Measurements from ENCODE around the gene VWA8. TPM values are rescaled to one million over a fixed set of nuclear protein-coding genes. Genes with fewer than 3 reads are reported as not detected.
"Not testable (repeated sequence)": the region's sequence is repeated elsewhere in the genome, so short reads cannot be mapped to it uniquely, and the experiment has no call there.

VWA8 gene
- total RNA-seq, 1 donor from 2014 or later: 14.6 TPM

GRCh38 chr13:41954226-41954625 is 6.7 kb downstream of the VWA8 start:
- H3K27me3 ChIP-seq (ENCODE audit: control insufficient read depth, insufficient read depth, low read length): no peaks in the 10 kb centered on the region
- no peak for DNase-seq (ENCODE audit: low read depth)
- H3K36me3 ChIP-seq (ENCODE audit: control insufficient read depth, insufficient read depth, low read length): no peaks in the 10 kb centered on the region
- TF ChIP-seq, protein P1, sequence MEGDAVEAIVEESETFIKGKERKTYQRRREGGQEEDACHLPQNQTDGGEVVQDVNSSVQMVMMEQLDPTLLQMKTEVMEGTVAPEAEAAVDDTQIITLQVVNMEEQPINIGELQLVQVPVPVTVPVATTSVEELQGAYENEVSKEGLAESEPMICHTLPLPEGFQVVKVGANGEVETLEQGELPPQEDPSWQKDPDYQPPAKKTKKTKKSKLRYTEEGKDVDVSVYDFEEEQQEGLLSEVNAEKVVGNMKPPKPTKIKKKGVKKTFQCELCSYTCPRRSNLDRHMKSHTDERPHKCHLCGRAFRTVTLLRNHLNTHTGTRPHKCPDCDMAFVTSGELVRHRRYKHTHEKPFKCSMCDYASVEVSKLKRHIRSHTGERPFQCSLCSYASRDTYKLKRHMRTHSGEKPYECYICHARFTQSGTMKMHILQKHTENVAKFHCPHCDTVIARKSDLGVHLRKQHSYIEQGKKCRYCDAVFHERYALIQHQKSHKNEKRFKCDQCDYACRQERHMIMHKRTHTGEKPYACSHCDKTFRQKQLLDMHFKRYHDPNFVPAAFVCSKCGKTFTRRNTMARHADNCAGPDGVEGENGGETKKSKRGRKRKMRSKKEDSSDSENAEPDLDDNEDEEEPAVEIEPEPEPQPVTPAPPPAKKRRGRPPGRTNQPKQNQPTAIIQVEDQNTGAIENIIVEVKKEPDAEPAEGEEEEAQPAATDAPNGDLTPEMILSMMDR (IDR thresholded peaks at IDR 0.05; ENCODE audit: insufficient read depth, low read length, poor library complexity, severe bottlenecking): no peak
- no peak overlapping the region for H3K4me3 ChIP-seq (ENCODE audit: low read depth, low read length)

DNA sequence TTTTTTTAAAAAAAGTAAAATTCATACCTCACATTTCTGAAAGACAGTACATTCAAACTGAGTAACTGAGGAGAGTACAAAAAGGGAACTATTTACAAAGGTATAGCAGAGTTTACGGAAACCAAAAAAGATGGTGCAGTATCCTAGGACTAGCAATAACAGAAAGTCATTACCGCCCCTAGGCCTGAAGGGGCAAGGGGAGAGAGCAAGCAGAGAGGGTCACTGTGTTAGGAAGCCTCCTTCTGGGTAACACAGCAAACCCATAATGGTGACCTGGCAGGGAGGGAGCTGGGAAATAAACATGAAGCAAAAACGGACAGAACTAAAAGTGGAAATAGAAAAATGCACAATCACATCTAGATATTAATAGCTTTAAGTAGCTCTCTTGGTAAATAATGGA is 8.2 kb downstream of the VWA8 start:
- Histone ChIP-seq H3K27me3 (ENCODE audit: control insufficient read depth, insufficient read depth, low read length) (no peaks in the 10 kb centered on the region), H3K4me3 (ENCODE audit: low read depth, low read length) (no peak overlapping the region), H3K36me3 (ENCODE audit: control insufficient read depth, insufficient read depth, low read length) (no peaks in the 10 kb centered on the region)
- TF ChIP-seq, protein P1 (IDR thresholded peaks at IDR 0.05; ENCODE audit: insufficient read depth, low read length, poor library complexity, severe bottlenecking): no peak
- no peak for DNase-seq (ENCODE audit: low read depth)

DNA sequence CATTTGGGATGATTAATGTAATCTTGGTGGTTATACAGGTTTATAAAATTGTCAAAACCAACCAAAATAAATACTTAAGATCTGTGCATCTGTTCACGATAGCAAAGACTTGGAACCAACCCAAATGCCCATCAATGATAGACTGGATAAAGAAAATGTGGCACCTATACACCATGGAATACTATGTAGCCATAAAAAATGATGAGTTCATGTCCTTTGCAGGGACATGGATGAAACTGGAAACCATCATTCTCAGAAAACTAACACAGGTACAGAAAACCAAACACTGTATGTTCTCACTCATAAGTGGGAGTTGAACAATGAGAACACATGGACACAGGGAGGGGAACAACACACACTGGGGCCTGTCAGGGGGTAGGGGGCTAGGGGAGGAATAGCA is 11.8 kb downstream of the VWA8 start:
- H3K4me3 ChIP-seq (ENCODE audit: low read depth, low read length); DNase-seq (ENCODE audit: low read depth); H3K36me3 ChIP-seq (ENCODE audit: control insufficient read depth, insufficient read depth, low read length); H3K27me3 ChIP-seq (ENCODE audit: control insufficient read depth, insufficient read depth, low read length): not testable (repeated sequence)

GRCh38 chr13:41945926-41946325 is 15.0 kb downstream of the VWA8 start:
- H3K4me3 ChIP-seq (ENCODE audit: low read depth, low read length): no peak overlapping the region
- no peaks in the 10 kb centered on the region for H3K36me3 ChIP-seq (ENCODE audit: control insufficient read depth, insufficient read depth, low read length)
- TF ChIP-seq, protein P1 (IDR thresholded peaks at IDR 0.05; ENCODE audit: insufficient read depth, low read length, poor library complexity, severe bottlenecking): no peak
- no peak for DNase-seq (ENCODE audit: low read depth)
- H3K27me3 ChIP-seq (ENCODE audit: control insufficient read depth, insufficient read depth, low read length): no peaks in the 10 kb centered on the region

GRCh38 chr13:41944635-41945397 is 16.1 kb downstream of the VWA8 start:
- DNase-seq (ENCODE audit: low read depth): no peak
- H3K36me3 ChIP-seq (ENCODE audit: control insufficient read depth, insufficient read depth, low read length): no peaks in the 10 kb centered on the region
- TF ChIP-seq, protein P1 (IDR thresholded peaks at IDR 0.05; ENCODE audit: insufficient read depth, low read length, poor library complexity, severe bottlenecking): no peak
- no peaks in the 10 kb centered on the region for H3K27me3 ChIP-seq (ENCODE audit: control insufficient read depth, insufficient read depth, low read length)
- H3K4me3 ChIP-seq (ENCODE audit: low read depth, low read length): no peak overlapping the region

- no peak overlapping the region for H3K4me3 ChIP-seq (ENCODE audit: low read depth, low read length)
- TF ChIP-seq, protein P1 (IDR thresholded peaks at IDR 0.05; ENCODE audit: insufficient read depth, low read length, poor library complexity, severe bottlenecking): no peak
- H3K36me3 ChIP-seq (ENCODE audit: control insufficient read depth, insufficient read depth, low read length): no peaks in the 10 kb centered on the region
- H3K27me3 ChIP-seq (ENCODE audit: control insufficient read depth, insufficient read depth, low read length): no peaks in the 10 kb centered on the region
- DNase-seq (ENCODE audit: low read depth): no peak
Observed at GRCh38 chr13:41944229-41944628, 16.7 kb downstream of the VWA8 start.
